Gastrocnemius medialis (tissue), 4 donors: Measurements from ENCODE around the gene CCDC47.

Source experiments
- CTCF ChIP-seq, 5 experiments: fragments of 450-650 bp in 3 of 5; fragments of 200-600 bp in 2 of 5; sonication (generic) in 2 of 5; IDR thresholded peaks in 4 of 5; conservative IDR thresholded peaks in 1 of 5; 1 replicate in 4 of 5; 2 replicates in 1 of 5; pipeline ENCODE4 v1.5.1; 2016 to 2019; ENCODE audit warnings: antibody characterized with exemption in 5 of 5, mild to moderate bottlenecking in 3 of 5, moderate library complexity in 3 of 5
- POLR2A ChIP-seq, 2 donors: fragments of 450-650 bp; IDR thresholded peaks; one replicate each; pipeline ENCODE4 v1.6.1; 2017; ENCODE audit warnings: antibody characterized with exemption in 2 of 2, mild to moderate bottlenecking in 2 of 2, moderate library complexity in 2 of 2

GRCh38 chr17:63754046-63754445, 19.4 kb downstream of the CCDC47 start:
- TF ChIP-seq POLR2A (IDR thresholded peaks at IDR 0.05) (no peak), CTCF (IDR thresholded peaks at IDR 0.05 in 4 of 5, conservative IDR thresholded peaks at IDR 0.05 in 1 of 5) (no peak)
